NCI-H1694 (cell line): ENCODE data around the gene SLC1A3.

Experiments
- DNase-seq: peaks from one replicate; lab custom pipeline; 2025; lab: John Stamatoyannopoulos, UW

SLC1A3 gene

GRCh38 chr5:36685631-36686288, 79.4 kb downstream of the SLC1A3 start:
- DNase-seq: no peak

- DNase-seq: no peak
These were observed 80.5 kb downstream of the SLC1A3 start for GRCh38 chr5:36686881-36687280.

GRCh38 chr5:36688722-36689121, 82.3 kb downstream of the SLC1A3 start:
- DNase-seq: no peak

- no peak for DNase-seq
These were observed 82.8 kb downstream of the SLC1A3 start for GRCh38 chr5:36689225-36689624.

GRCh38 chr5:36690041-36690961, 83.9 kb downstream of the SLC1A3 start:
- DNase-seq: peak; percentile 51

GRCh38 chr5:36691226-36691625, 84.8 kb downstream of the SLC1A3 start:
- DNase-seq: no peak

GRCh38 chr5:36691696-36692371, 85.4 kb downstream of the SLC1A3 start:
- DNase-seq: no peak

- DNase-seq: no peak
These were observed 86.7 kb downstream of the SLC1A3 start for GRCh38 chr5:36692791-36693763.

GRCh38 chr5:36694351-36694750, 87.9 kb downstream of the SLC1A3 start:
- no peak for DNase-seq

GRCh38 chr5:36696059-36696673, 89.8 kb downstream of the SLC1A3 start:
- DNase-seq: no peak

GRCh38 chr5:36698031-36698430, 91.6 kb downstream of the SLC1A3 start:
- DNase-seq: no peak

GRCh38 chr5:36701085-36701698, 94.8 kb downstream of the SLC1A3 start:
- DNase-seq: no peak

- no peak for DNase-seq
These were observed 96.9 kb downstream of the SLC1A3 start for GRCh38 chr5:36703245-36703860.

- no peak for DNase-seq
These were observed 97.7 kb downstream of the SLC1A3 start for GRCh38 chr5:36704131-36704530.

GRCh38 chr5:36705055-36705454, 98.6 kb downstream of the SLC1A3 start:
- no peak for DNase-seq

GRCh38 chr5:36706662-36707061, 100.3 kb downstream of the SLC1A3 start:
- no peak for DNase-seq

GRCh38 chr5:36708996-36709395, 102.6 kb downstream of the SLC1A3 start:
- no peak for DNase-seq

- DNase-seq: no peak
These were observed 103.6 kb downstream of the SLC1A3 start for GRCh38 chr5:36710039-36710438.

- DNase-seq: no peak
These were observed 106.3 kb downstream of the SLC1A3 start for GRCh38 chr5:36712706-36713105.

GRCh38 chr5:36713541-36713940, 107.1 kb downstream of the SLC1A3 start:
- DNase-seq: no peak
